HK-2 (cell line): ENCODE data around the gene NRXN2.
"Not testable (repeated sequence)": the region's sequence is repeated elsewhere in the genome, so short reads cannot be mapped to it uniquely, and the experiment has no call there.

Source experiments
- DNase-seq: peaks from one replicate; pipeline ENCODE4 v3.0.0-alpha.2; 2018; ENCODE audit not compliant: unreplicated experiment

Gene NRXN2

GRCh38 chr11:64607381-64607985 lies 115.5 kb downstream of the NRXN2 start:
- no peak for DNase-seq

DNA sequence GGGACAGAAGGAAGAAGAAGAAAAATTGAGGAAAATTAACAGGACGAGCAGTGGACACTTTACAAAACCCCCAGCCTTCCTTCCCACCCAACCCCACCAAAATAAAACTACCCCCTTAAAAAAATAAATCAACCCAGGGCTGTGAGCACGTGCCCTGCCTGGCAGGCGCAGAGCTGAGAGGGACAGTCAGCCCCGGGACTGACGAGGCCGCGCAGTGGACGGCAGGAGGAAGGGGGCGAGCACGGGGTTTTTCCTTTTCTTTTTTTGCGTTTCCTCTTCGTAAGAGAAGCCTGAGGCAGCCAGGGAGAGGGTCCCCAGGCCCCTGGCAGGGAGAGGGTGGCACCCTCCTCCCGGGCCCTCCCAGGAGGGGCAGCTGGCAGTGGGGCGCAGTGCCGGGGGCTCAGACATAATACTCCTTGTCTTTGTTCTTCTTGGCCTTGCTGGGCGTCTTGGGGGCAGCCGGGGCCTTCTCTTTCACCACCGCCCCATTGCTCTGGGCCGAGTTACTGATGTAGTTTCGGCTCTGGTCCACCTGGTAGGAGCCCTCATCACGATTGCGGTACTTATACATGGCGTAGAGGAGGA lies 116.1 kb downstream of the NRXN2 start:
- DNase-seq = no peak

DNA sequence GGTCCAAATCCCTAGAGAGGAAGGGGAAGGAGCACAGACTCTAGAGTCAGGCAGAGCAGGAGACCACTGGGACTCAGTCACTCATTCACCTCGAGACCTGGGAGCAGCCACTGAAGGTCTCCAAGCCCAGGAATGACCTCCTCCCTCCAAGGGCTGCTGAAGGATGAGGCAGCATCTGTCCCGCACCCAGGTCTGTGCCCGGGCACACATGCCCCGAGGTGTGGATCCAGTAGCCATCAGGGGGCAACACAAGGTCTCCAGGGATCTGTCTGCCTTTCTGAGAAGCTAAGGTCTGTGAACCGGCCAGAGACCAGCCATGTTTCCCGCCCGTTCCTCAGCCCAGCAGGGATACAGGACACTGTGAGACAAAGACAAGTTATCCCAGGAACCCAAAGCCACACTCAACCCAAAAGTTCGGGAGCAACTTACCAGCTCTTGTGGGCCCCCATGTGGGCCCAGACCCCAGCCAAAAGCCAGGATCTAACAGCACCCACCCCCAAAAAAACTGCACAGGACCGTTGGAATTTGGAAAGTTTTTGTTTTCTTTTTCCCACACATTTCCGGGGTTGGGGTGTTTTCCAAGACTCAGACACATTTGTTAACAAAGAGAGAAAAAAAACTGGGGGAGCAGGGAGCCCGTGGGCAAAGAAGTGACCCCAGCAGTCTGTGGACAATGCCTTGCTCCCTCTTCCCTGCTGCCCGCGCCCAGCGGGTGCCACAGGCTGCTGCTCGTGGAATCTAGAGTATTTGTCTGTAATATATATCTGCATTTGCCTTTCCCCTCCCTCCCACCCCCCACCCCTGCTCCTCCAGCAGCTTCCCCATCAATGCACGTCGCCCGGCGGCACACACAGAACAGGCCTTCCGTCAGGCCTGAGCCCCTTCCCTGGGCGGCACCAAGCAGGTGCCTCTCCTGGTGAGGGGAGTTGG lies 117.1 kb downstream of the NRXN2 start:
- no peak for DNase-seq

DNA sequence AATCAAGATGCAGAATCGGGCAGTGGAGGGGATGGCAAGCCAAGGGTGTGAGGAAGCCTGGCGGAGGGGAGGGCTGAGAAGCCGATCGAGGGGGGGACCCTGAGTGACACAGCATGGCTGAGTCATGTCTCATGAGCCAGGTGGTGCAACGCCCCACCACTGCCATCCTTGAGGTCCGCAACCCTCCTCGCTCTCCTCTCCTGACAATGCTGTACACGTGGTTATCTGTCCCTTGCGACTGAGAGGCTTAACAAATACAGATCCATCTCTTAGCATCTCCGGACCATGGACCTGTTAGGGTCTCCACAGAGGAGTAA lies 117.8 kb downstream of the NRXN2 start:
- DNase-seq = no peak

GRCh38 chr11:64604458-64605243 lies 118.3 kb downstream of the NRXN2 start:
- no peak for DNase-seq

GRCh38 chr11:64603411-64604110 lies 119.4 kb downstream of the NRXN2 start:
- no peak for DNase-seq

DNA sequence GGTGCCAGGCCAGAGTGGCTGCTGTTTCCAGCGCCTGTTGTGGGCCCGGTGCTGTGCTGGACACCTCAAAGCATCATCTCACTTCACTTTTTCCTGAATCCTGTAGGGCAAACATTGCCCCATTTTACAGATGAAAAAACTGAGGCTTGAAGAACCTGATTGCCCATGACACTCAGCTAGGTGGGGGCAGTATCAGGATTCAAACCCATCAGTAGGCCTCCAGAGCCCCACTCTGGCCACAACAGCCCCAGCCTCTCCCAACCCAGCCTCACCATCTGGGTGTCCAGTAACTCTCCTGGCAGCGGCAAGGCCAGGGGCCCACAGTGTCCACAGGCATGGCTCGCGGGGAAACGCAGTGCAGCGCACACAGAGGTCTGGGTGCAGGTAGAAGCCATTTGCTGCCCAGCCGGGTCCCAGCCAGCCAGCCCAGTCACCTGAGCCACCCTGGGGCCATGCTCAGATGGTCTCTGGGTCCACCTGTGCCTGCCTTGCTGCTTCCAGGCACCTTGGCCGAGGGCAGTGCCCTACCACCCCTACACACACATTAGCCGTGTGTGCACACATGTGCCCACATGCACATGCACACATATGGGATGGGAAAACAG lies 120.4 kb downstream of the NRXN2 start:
- no peak for DNase-seq

DNA sequence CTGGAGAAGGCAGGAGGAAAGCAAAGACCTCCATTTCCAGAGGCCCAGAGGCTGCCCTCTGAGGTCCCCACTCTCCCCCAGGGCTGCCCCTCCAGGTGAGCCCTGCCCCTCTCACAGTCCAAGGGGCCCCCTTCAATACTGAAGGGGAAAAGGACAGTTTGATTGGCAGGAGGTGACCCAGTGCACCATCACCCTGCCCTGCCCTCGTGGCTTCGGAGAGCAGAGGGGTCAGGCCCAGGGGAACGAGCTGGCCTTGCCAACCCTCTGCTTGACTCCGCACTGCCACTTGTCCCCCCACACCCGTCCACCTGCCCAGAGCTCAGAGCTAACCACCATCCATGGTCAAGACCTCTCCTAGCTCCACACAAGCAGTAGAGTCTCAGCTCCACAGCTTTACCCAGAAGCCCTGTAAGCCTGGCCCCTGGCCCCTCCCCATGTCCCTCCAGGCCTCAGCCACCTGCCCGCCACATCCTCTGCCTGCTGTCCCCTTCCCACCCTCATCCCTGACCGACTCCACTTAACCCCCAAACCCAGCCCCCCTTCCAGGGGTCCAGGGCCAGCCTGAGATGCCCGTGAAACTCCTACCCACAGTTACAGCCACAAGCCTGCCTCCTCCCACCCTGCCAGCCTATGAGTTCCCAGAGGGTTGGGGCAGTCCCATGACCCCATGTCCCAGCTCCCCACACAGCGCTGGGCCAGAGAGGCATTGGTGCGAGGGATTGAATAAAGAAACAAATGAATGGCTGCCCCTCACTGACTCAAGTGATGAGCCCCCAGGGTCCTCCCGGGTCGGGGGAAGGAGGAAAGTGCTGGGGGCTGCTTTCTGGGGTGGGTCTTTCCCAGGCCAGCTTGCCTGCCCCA lies 121.2 kb downstream of the NRXN2 start:
- DNase-seq = no peak

- DNase-seq = no peak
Measured at GRCh38 chr11:64600281-64600992, 122.6 kb downstream of the NRXN2 start.

GRCh38 chr11:64599698-64600211 lies 123.2 kb downstream of the NRXN2 start:
- no peak for DNase-seq

GRCh38 chr11:64598797-64599697 lies 124.0 kb downstream of the NRXN2 start:
- DNase-seq = no peak

- DNase-seq = no peak
Measured at GRCh38 chr11:64598106-64598796, 124.7 kb downstream of the NRXN2 start.

GRCh38 chr11:64597671-64598101 lies 125.3 kb downstream of the NRXN2 start:
- no peak for DNase-seq

DNA sequence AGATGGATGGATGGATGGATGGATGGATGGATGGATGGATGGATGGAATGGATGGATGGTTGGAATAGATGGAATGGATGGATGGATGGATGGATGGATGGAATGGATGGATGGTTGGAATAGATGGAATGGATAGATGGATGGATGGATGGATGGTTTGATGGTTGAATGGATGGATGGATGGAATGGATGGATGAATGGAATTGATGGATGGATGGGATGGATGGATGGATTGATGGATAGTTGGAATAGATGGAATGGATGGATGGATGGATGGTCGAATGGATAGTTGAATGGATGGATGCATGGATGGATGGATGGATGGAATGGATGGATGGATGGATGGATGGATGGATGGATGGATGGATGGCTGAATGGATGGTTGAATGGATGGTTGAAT lies 127.1 kb downstream of the NRXN2 start:
- DNase-seq = not testable (repeated sequence)

- no peak for DNase-seq
Measured at GRCh38 chr11:64594159-64594939, 128.6 kb downstream of the NRXN2 start.

DNA sequence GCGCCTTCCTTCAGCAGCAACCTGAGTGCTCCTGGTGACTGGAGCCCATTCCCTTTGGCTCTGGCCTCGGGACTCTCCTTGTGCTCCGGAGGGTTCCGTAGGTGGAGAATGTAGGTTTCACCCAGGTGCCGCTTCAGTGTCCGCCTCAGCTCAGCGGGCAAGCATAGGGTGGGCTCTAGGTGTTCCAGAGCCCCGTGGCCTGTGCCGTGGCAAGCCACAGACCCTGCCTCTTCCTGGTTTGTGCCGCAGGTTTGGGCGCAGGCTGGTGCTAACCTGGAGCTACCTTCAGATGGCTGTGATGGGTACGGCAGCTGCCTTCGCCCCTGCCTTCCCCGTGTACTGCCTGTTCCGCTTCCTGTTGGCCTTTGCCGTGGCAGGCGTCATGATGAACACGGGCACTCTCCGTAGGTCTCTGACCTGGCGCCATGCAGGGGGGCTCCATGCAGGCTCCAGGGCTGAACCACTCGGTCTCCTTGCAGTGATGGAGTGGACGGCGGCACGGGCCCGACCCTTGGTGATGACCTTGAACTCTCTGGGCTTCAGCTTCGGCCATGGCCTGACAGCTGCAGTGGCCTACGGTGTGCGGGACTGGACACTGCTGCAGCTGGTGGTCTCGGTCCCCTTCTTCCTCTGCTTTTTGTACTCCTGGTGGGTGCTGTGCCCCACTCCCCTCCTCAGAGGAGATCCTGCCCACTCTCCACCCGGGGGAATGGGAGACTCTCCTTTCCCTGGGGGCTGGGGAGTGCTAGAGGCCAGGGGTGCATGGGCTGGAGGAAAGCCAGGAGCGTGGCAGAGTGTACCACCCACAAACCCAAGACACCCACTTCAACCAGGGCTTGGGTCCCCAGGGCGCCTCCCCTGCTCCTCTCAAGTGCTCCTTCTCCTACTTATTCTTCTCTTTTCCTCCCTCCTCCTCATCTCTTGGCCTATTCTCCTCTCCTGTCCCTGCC lies 129.6 kb downstream of the NRXN2 start:
- no peak for DNase-seq
